ENCODE results near the gene USP6NL. TPM values are rescaled to one million over a fixed set of nuclear protein-coding genes. Genes with fewer than 3 reads are reported as not detected.

USP6NL gene
- total RNA-seq, 1 experiment from 2014 or later: 27.5 TPM

GRCh38 chr10:11516431-11516746, 95.1 kb downstream of the USP6NL start:
- Mint-ChIP-seq H3K4me3 (ENCODE audit: low read depth, unreplicated experiment) (no peak overlapping the region), H3K36me3 (ENCODE audit: insufficient read depth, unreplicated experiment) (peaks cover 12% of the 10 kb centered on the region), H3K27me3 (ENCODE audit: unreplicated experiment) (no peaks in the 10 kb centered on the region), H3K27ac (ENCODE audit: unreplicated experiment) (no peak overlapping the region), H3K9me3 (ENCODE audit: low read depth, unreplicated experiment) (no peaks in the 10 kb centered on the region), H3K4me1 (ENCODE audit: low read depth, unreplicated experiment) (peaks cover 9% of the 10 kb centered on the region)
- CTCF ChIA-PET: interaction anchor here (3.2 kb wide), 1 partner anchor 210 kb away, joined by 21 read pairs; no protein-coding TSS in a partner anchor
- intact Hi-C loops (cut with micrococcal nuclease; ENCODE audit: unreplicated experiment): loop anchor here (2.0 to 5.0 kb wide), 2 partner anchors 91 to 202 kb away; no protein-coding TSS in a partner anchor
- no peak for TF ChIP-seq CTCF (IDR thresholded peaks at IDR 0.05; ENCODE audit: unreplicated experiment)
- BruUV-seq (replicated peaks): no TSS peak
- DNase-seq: no peak

GRCh38 chr10:11515596-11516430, 95.6 kb downstream of the USP6NL start:
- peaks cover 12% of the 10 kb centered on the region for H3K36me3 Mint-ChIP-seq (ENCODE audit: insufficient read depth, unreplicated experiment)

GRCh38 chr10:11513727-11514126, 97.7 kb downstream of the USP6NL start:
- intact Hi-C loops (cut with micrococcal nuclease; ENCODE audit: unreplicated experiment): no loop called here
- CTCF ChIA-PET: interaction anchor here (3.2 kb wide), 1 partner anchor 212 kb away, joined by 21 read pairs; no protein-coding TSS in a partner anchor
- no peak for DNase-seq
- H3K27ac Mint-ChIP-seq (ENCODE audit: unreplicated experiment): no peak overlapping the region
- no TSS peak for BruUV-seq (replicated peaks)
- no peak for TF ChIP-seq CTCF (IDR thresholded peaks at IDR 0.05; ENCODE audit: unreplicated experiment)
- H3K4me3 Mint-ChIP-seq (ENCODE audit: low read depth, unreplicated experiment): no peak overlapping the region
- H3K4me1 Mint-ChIP-seq (ENCODE audit: low read depth, unreplicated experiment): peaks cover 9% of the 10 kb centered on the region
- H3K27me3 Mint-ChIP-seq (ENCODE audit: unreplicated experiment): no peaks in the 10 kb centered on the region
- H3K9me3 Mint-ChIP-seq (ENCODE audit: low read depth, unreplicated experiment): no peaks in the 10 kb centered on the region
- H3K36me3 Mint-ChIP-seq (ENCODE audit: insufficient read depth, unreplicated experiment): peaks cover 12% of the 10 kb centered on the region

More at GRCh38 chr10:11515596-11516430, 95.6 kb downstream of the USP6NL start:
- Mint-ChIP-seq H3K9me3 (ENCODE audit: low read depth, unreplicated experiment) (no peaks in the 10 kb centered on the region), H3K4me1 (ENCODE audit: low read depth, unreplicated experiment) (peaks cover 9% of the 10 kb centered on the region), H3K4me3 (ENCODE audit: low read depth, unreplicated experiment) (no peak overlapping the region), H3K27ac (ENCODE audit: unreplicated experiment) (no peak overlapping the region), H3K27me3 (ENCODE audit: unreplicated experiment) (no peaks in the 10 kb centered on the region)
- CTCF ChIA-PET: interaction anchor here (1.4 to 3.2 kb wide), 2 partner anchors 210 to 242 kb away, joined by 6 to 21 read pairs; no protein-coding TSS in a partner anchor
- no TSS peak for BruUV-seq (replicated peaks)
- peak; percentile 41 for DNase-seq
- intact Hi-C loops (cut with micrococcal nuclease; ENCODE audit: unreplicated experiment): loop anchor here (1.0 to 5.0 kb wide), 4 partner anchors 91 to 242 kb away; no protein-coding TSS in a partner anchor
- peak; percentile 65 for TF ChIP-seq CTCF (IDR thresholded peaks at IDR 0.05; ENCODE audit: unreplicated experiment)

- CTCF ChIA-PET: no interaction called here
Measured at GRCh38 chr10:11512596-11512995, 98.9 kb downstream of the USP6NL start.

More at GRCh38 chr10:11512596-11512995, 98.9 kb downstream of the USP6NL start:
- TF ChIP-seq CTCF (IDR thresholded peaks at IDR 0.05; ENCODE audit: unreplicated experiment): no peak
- Mint-ChIP-seq H3K9me3 (ENCODE audit: low read depth, unreplicated experiment) (no peaks in the 10 kb centered on the region), H3K36me3 (ENCODE audit: insufficient read depth, unreplicated experiment) (peaks cover 12% of the 10 kb centered on the region), H3K4me1 (ENCODE audit: low read depth, unreplicated experiment) (peaks cover 9% of the 10 kb centered on the region), H3K4me3 (ENCODE audit: low read depth, unreplicated experiment) (no peak overlapping the region), H3K27ac (ENCODE audit: unreplicated experiment) (no peak overlapping the region), H3K27me3 (ENCODE audit: unreplicated experiment) (no peaks in the 10 kb centered on the region)
- DNase-seq: no peak
- intact Hi-C loops (cut with micrococcal nuclease; ENCODE audit: unreplicated experiment): no loop called here
- no TSS peak for BruUV-seq (replicated peaks)

Data from Calu3 (cell line).